Activated T-helper 1 cell treated with anti-CD3 and anti-CD28 coated beads, Interleukin-2, amount 50 U/mL, for 16 hours (primary cell): ENCODE results near the gene PLA2G4E.

Experiments used
- DNase-seq, 2 donors: peaks; one replicate each; pipeline ENCODE4 v3.0.0-alpha.2; 2020; ENCODE audit warnings: low read depth in 1 of 2, low spot score in 1 of 2

The PLA2G4E gene

GRCh38 chr15:41994171-41994650, 26.6 kb downstream of the PLA2G4E start:
- no peak for DNase-seq

GRCh38 chr15:41993472-41994170, 27.2 kb downstream of the PLA2G4E start:
- DNase-seq = no peak

- DNase-seq = no peak
Observed at GRCh38 chr15:41992803-41993190, 28.0 kb downstream of the PLA2G4E start.

GRCh38 chr15:41992151-41992802, 28.6 kb downstream of the PLA2G4E start:
- DNase-seq = no peak

- DNase-seq = no peak
Observed at GRCh38 chr15:41990691-41991090, 30.2 kb downstream of the PLA2G4E start.

- no peak for DNase-seq
Observed at GRCh38 chr15:41990243-41990605, 30.6 kb downstream of the PLA2G4E start.

GRCh38 chr15:41989573-41990242, 31.1 kb downstream of the PLA2G4E start:
- peak; percentile 69 to 75 for DNase-seq

- no peak for DNase-seq
Observed at GRCh38 chr15:41988896-41989572, 31.8 kb downstream of the PLA2G4E start.

GRCh38 chr15:41987925-41988275, 32.9 kb downstream of the PLA2G4E start:
- no peak for DNase-seq

- no peak for DNase-seq
Observed at GRCh38 chr15:41987246-41987924, 33.5 kb downstream of the PLA2G4E start.

- no peak for DNase-seq
Observed at GRCh38 chr15:41985236-41986160, 35.3 kb downstream of the PLA2G4E start.

GRCh38 chr15:41984622-41985021, 36.2 kb downstream of the PLA2G4E start:
- DNase-seq = no peak

GRCh38 chr15:41983621-41984571, 36.9 kb downstream of the PLA2G4E start:
- DNase-seq = no peak

- DNase-seq = no peak
Observed at GRCh38 chr15:41983221-41983620, 37.6 kb downstream of the PLA2G4E start.

GRCh38 chr15:41982133-41982930, 38.5 kb downstream of the PLA2G4E start:
- DNase-seq = no peak

GRCh38 chr15:41981371-41982132, 39.3 kb downstream of the PLA2G4E start:
- DNase-seq = no peak

- DNase-seq = no peak
Observed at GRCh38 chr15:41980654-41981323, 40.1 kb downstream of the PLA2G4E start.
